Posterior cingulate gyrus (tissue), 11 donors: ENCODE results near the gene NRSN2.
"Not testable (repeated sequence)": the region's sequence is repeated elsewhere in the genome, so short reads cannot be mapped to it uniquely, and the experiment has no call there.

ENCODE experiments used
- DNase-seq, 10 donors: peaks; one replicate each; pipeline versions ENCODE4 v3.0.0 to v3.0.0-alpha.2; 2020 to 2021; ENCODE audit warnings: mixed read lengths in 3 of 10
- intact Hi-C: fragments of 100-400 bp; cut with DNase I; formaldehyde crosslinking; loops from one replicate; pipeline ENCODE4 v1.15.1; 2023

Gene NRSN2

DNA sequence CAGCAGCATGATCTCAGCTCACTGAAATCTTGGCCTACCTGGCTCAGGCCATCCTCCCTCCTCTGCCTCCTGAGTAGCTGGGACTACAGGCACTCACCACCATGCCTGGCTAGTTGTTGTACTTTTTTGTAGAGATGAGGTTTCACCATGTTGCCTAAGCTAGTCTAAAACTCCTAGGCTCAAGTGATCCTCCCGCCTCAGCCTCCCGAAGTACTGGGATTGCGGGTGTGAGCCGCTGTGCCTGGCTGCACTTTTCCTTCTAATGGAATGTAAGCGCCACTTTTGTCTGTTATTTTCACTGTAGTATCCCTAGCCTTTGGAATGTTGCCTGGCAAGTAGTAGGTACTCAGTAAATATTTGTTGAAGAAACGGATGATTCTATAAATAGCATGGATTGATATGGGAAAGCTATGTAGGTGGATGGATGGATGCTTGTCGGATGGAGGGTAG is 23.3 kb downstream of the NRSN2 start:
- peak in 1 of 10 donors; percentile 38 for DNase-seq
- intact Hi-C loops: no loop called here

DNA sequence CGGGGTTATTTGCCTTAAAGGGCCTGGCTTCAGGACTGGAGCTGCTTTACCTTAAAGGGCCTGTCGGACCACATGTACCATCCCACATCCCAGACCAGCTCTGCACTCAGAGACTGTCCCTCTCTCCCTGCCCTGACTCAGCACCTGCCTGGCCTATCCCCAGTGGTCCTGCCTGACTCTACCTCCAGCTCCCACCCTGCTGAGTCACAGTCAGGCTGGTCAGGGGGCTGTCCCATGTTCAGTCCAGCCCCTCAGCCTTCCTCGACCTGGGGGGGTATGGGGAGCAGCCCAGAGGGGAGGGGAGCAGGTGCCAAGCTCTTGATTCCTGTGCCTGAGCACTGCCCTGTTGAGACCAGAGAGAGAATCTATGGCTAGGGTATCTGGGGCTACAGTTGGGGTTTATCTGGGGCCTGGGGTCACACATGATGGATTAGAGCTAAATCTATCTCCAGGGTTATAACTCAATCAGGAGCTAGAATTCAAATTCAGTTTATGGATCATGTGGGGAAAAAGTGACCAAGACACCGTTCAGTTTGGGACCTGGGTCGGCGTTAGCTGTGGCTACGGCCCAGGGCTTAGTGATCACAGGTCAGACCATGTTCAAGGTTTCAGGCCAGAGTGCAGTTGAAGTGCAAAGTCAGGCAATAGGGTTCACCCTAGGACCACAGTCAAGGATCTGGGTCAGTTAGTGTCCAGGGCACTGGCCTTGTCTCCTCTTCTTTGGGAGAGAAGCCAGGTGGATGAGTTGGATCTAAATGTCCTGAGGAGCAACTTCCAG is 24.3 kb downstream of the NRSN2 start:
- peak in 2 of 10 donors; percentile 35 to 76 for DNase-seq
- intact Hi-C loops: no loop called here

DNA sequence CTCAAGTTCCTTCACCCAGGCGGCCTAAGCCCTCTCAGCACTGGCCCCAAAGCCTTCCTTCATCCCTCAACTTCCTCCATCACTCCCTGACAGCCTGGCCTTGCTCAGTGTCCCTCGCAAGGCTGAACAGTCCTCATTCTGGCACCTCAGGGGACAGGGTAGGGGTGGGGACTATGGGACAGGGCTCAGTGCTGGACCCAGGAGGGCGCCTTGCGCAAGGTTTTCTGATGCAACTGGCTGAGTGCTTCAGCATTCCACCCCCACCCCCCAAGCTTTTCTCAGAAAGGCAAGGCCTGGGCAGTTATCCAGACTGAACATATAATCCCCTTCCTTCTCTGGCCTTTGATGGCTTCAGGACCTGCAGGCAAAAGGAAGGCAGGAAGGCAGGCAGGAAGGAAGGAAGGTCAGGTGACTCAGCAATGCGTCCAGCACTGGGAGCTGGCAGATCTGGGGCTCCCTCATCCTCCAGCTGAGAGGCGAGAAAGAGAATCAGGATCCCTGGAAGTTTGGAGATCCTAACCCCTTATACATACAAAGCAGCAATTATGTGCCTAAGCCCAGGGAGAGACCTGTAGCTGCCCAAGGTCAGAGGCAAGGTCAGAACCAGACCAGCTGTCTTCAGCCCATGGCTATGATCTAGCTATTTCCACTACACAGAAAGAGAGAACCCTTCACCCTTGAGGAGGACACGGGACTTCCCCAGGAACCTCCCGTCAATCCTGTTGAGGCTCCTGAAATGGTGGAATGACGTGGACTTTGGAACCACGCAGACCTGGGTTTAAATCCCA is 25.0 kb downstream of the NRSN2 start:
- intact Hi-C loops: no loop called here
- peak in 2 of 10 donors; percentile 55 to 75 for DNase-seq

DNA sequence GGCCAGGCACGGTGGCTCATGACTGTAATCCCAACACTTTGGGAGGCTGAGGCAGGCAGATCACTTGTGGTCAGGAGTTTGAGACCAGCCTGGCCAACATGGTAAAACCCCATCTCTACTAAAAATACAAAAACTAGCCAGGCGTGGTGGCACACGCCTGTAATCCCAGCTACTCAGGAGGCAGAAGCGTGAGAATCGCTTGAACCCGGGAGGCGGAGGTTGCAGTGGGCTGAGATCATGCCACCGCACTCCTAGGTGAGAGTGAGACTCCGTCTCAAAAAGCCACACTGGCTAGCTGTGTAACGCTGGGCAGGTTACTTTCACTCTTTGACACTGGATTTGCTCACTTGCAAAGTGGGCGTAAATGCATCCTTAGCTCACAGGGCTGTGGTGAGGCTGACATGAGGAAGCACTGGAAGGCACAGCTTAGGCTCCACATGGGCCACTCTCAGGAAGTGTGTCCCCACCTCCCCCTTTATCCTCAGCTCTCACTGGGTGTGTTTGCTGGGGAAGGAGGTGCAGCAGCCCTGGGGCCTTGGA is 25.7 kb downstream of the NRSN2 start:
- DNase-seq, intact Hi-C loops: not testable (repeated sequence)

DNA sequence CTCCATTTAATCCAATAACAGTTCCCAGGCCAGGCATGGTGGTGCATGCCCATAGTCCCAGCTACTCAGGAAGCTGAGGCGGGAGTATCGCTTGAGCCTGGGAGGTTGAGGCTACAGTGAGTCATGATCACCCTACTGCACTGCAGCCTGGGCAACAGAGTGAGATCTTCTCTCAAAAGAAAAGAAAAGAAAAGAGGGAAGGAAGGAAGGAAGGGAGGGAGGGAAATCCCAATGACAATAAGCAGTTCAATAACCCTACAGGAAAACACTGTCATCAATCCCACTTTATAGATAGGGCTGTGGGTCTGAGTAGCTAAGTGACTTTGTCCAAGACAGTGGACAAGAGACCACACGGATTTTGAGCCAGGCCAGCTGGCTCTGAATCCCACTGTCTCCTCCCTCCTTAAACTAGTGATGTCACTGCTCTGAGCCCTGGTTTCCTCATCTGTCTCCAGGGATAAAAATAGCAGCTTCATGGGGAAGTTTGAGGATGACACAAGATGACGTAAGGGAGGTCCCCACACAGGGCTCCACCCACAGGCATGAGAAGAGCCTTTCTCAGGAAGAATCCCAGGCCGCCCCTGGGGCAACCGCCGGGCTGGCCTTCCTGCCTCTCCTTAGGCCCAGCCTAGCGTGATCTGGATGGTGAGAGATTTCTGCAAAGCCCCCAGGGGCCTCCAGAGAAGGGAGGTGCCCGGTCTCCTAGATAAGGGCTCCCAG is 26.4 kb downstream of the NRSN2 start:
- intact Hi-C loops: no loop called here
- DNase-seq: no peak

DNA sequence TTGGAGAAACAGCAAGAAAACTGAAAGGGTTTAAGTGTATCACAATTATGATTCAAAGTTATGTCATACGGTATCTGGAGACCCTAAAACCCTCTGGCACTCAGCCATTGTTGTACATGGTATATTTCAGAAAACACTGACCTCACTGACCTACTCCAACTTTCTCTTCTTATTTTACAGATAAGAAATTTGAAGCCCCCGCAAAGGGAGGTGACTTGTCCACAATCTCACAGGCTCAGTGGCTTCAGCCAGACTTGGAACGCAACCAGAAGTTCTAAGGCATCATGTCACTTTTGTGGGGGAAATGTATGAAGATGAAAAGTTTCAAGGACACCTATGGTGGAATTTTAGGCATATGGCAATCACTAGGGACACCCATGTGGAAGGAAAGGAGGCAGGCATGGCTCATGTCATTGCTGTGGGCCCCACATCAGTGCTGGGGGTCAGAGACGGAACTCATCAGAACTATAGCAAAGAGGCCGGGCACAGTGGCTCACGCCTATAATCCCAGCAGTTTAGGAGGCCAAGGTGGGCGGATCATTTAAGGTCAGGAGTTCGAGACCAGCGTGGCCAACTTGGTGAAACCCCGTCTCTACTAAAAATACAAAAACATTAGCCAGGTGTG is 28.5 kb downstream of the NRSN2 start:
- intact Hi-C loops: no loop called here
- DNase-seq: no peak

DNA sequence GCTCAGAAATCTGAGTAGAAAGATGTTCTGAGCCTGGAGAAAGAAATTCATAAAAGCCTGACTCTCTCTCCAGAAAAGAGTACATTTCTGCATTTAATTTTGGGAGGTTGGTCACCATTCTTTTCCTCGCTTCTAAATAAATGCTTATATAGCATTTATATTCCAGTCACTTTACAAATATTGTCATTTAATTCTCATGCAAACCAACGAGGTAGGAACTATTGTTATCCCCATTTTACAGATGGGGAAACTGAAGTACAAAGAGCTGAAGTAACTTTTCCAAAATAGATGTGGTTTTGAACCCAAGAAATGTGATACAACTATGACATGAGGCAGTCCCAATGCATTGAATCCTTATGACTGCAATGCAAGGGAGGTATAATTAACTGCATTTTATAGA is 29.2 kb downstream of the NRSN2 start:
- DNase-seq: no peak
- intact Hi-C loops: no loop called here

DNA sequence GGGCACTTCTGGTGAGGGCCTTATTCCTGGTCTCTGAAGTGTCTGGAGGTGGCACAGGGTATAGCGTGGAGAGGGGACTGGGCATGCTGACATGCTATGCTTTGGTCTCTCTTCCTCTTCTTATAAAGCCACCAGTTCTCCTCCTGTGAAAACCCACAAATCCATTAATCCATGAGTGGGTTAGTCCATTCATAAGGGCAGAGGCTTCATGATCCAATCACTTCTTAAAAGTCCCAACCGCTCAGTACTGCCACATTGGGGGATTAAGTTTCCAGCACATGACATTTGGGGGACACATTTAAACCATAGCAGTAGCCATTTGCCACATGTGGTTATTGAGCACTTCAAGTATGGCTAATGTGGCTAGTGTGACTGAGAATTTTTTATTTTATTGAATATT is 29.8 kb downstream of the NRSN2 start:
- intact Hi-C loops: no loop called here
- no peak for DNase-seq

DNA sequence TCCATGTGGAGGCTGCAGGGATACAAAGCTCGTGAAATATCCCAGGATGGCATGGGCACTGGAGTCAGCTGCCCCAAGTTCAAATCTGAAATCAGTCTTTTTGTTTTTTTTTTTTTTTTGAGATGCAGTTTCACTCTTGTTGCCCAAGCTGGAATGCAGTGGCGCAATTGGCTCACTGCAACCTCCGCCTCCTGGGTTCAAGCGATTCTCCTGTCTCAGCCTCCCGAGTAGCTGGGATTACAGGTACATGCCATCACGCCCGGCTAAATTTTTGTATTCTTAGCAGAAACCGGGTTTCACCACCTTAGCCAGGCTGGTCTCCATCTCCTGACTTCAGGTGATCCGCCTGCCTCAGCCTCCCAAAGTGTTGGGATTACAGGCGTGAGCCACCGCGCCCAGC is 30.7 kb downstream of the NRSN2 start:
- intact Hi-C loops: not testable (repeated sequence)
- peak in 1 of 10 donors; percentile 20 for DNase-seq

DNA sequence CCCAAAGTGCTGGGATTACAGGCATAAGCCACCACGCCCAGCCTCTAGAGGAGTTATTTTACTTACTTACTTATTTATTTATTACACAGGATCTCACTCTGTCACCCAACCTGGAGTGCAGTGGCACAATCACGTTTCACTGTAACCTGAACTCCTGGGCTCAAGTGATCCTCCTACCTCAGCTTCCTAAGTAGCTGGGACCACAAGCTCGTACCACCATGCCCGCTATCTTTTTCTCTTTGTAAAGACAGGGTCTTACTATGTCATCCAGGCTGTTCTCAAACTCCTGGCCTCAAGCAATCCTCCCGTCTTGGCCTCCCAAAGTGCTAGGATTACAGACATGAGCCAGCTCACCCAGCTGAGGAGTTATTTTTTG is 32.0 kb downstream of the NRSN2 start:
- intact Hi-C loops: no loop called here
- DNase-seq: no peak

DNA sequence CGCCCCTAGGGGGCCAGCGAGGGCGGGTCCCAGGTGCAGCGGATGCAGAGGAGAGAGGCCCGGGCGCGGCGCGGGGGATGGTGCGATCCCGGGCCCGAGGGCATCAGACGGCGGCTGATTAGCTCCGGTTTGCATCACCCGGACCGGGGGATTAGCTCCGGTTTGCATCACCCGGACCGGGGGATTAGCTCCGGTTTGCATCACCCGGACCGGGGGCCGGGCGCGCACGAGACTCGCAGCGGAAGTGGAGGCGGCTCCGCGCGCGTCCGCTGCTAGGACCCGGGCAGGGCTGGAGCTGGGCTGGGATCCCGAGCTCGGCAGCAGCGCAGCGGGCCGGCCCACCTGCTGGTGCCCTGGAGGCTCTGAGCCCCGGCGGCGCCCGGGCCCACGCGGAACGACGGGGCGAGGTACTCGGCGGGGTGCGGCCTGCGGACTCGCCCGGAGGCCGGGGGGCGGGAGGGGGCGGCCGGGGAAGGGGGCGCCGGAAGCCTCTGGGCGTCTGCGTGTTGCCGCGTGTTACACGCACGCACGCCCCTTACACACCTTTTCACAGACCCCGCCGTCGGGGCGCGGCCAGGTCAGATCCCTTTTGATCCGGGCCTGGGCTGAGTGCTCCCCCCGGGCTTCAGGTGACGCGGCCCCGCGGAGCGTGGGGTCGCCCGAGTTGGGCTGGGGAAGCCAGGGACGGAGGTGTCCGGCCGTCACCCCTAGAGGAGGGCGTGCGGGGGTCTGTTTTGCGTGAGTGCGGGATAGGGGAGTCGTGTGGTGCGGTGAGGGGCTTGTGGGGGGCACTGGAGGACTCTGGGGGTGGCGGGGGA is 34.1 kb downstream of the NRSN2 start:
- DNase-seq: peak in 9 of 10 donors; percentile 15 to 93 (median 47)
- intact Hi-C loops: no loop called here

DNA sequence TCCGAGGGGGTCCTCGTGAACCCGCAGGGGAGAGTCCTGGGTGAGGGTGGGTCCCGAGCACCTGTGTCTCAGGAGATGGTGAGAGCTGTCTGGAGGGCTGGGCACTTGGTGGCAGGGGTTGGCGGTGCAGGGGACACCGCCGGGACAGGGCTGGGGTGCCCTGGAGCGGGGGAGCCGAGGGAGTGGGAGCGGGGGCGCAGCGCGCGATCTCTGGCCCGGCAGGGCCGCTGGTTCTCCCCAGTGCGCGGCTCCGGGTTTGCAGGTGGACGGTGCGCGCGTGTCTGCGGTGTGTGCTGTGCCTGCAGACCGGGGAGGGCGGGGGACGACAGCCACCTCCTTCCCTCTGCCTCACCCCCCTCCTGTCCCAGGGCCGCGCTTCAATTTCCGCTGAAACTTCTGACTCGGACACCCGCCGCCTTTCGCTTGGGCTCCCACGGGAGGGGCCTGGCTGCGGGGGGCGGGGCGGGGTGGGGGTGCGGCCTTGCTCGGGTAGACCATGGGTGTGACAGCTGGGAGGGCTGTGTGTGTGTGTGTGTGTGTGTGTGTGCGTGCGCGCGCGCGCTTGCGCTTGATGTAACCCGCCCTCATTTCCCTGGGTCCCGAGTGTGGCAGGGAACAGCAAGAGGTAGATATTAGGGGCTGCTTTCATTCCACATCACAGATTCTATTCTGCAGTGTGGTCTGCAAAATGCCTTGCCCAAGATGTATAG is 34.8 kb downstream of the NRSN2 start:
- peak in 9 of 10 donors; percentile 12 to 93 (median 48) for DNase-seq
- intact Hi-C loops: no loop called here

DNA sequence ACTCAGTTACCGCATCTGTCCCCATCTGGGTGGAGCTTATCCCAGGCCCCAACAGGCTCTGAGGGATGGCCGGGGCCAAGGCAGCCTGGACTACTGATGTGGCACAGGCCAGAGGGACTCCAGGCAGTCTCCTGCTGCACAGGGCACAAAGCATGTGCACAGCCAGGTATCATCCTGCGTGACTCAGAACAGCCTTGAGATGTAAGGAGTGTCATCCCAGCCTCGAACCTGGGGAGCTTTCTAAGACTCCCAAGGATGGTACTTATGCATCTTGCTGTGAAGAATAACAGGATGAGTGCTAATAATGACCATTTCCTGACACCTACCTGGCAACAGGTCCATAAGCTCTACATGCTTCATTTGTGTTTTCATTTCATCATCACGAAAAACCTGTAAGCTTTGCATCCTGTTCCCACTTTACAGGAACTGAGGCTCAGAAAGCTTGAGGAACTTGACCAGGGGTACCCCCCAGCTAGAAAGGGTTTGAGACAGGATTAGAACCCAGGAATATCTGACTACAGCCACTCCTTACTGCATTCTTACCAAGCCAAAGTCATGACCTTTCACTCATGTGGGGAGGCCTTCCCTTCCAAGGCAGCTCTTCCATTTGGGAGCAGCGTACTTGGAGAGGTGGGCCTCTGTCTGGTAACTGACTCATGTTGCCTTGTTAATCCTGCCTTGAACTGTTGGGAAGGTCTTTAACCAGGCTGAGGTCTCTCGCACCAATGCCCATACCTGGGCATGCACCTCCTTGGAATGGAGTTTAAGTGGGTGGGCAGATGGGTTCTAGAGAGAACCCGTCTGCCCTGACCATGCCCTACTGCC is 35.6 kb downstream of the NRSN2 start:
- peak in 2 of 10 donors; percentile 80 to 84 for DNase-seq
- intact Hi-C loops: no loop called here

DNA sequence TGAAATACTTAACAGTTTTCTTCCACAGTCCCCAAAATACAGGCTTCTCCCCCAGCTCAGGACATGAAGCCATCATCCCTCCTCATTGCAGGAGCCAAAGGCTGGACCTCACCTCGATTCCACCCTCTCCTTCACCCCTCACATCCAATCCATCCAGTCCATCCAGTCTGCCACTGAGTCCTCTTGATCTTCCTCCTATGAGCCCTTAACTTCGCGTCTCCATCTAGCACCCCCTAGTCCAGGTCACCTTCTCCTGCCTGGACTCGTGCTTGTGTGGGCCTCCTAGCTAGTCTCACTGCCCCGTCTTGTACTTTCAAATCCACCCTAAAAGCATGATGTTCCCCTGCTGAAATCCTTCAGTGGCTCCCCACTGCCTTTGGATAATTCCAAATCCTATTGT is 37.0 kb downstream of the NRSN2 start:
- intact Hi-C loops: no loop called here
- peak in 2 of 10 donors; percentile 7 for DNase-seq

DNA sequence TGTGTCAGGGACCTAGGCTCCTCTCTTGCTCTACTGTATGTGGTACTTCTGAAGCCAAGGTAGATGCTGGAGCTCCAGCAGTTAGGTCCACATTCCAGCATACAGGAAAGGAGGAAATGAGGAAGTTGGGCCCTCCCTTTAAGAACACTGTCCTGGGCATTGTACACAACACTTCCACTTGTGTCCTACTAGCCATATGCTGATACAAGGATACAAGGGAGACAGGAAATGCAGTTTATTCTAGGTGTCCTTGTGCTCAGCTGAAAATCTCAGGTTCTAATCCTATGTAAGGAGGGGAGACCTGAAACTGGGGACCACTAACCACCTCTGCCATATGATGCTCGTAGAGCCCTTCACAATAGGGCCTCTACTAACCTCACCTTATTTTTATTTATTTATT is 37.8 kb downstream of the NRSN2 start:
- intact Hi-C loops: no loop called here
- DNase-seq: no peak

DNA sequence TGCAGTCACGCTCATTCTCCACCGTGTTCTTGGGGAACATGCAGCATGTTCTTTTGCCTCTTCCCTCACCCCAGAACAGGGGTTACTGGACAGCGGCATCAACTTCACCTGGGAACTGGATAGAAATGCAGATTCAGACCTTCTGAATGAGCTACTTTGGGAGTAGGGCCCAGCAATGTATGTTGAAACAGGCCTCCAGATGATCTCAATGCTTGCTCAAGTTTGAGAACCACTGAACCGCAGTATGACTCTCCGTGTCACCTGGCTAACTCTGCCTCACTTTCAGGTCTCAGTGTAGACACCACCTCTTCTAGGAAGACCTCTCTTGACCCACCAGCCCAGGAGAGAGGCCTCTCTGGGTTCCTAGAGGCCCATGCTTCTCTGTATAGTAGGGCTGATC is 38.5 kb downstream of the NRSN2 start:
- intact Hi-C loops: no loop called here
- DNase-seq: peak in 2 of 10 donors; percentile 2 to 16

DNA sequence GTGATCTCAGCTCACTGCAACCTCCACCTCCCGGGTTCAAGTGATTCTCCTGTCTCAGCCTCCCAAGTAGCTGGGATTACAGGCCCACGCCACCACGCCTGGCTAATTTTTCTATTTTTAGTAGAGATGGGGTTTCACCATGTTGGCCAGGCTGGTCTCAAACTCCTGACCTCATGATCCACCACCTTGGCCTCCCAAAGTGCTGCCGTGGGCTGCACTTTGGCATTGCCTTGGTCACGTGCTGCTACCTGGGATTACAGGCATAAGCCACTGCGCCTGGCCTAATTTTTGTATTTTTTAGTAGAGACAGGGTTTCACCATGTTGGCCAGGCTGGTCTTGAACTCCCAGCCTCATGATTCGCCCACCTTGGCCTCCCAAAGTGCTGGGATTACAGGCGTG is 39.7 kb downstream of the NRSN2 start:
- intact Hi-C loops: not testable (repeated sequence)
- peak in 1 of 10 donors; percentile 19 for DNase-seq

DNA sequence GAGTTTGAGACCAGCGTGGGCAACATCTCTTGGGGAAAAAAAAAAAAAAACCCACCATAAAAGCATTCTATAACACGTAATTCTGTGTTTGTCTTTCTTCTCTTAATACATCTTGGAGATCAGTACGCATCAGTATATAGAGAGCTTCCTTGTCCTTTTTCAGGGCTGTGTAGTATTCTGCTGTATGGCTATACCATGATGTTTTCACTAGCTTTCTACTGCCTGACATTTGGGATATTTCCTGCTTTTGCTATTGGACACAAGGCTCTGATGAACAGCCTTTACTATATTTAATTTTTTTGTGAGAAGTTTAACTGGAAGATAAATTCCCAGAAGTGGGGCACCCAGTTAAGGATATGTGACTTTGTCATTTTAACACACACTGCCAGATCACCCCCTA is 40.6 kb downstream of the NRSN2 start:
- intact Hi-C loops: no loop called here
- DNase-seq: no peak
